HG03045 (cell line): ENCODE measurements around the gene OR10P1.
"Not testable (repeated sequence)": the region's sequence is repeated elsewhere in the genome, so short reads cannot be mapped to it uniquely, and the experiment has no call there.

ENCODE experiments used
- ATAC-seq: cut with Tn5 transposase; IDR thresholded peaks from one replicate; pipeline ENCODE4 v1.9.1; 2021; ENCODE audit warnings: mild to moderate bottlenecking, moderate library complexity; ENCODE audit not compliant: unreplicated experiment

Gene OR10P1

GRCh38 chr12:55650620-55651298, 14.1 kb downstream of the OR10P1 start:
- not testable (repeated sequence) for ATAC-seq

- no peak for ATAC-seq
Observed at GRCh38 chr12:55651299-55651683, 14.6 kb downstream of the OR10P1 start.

DNA sequence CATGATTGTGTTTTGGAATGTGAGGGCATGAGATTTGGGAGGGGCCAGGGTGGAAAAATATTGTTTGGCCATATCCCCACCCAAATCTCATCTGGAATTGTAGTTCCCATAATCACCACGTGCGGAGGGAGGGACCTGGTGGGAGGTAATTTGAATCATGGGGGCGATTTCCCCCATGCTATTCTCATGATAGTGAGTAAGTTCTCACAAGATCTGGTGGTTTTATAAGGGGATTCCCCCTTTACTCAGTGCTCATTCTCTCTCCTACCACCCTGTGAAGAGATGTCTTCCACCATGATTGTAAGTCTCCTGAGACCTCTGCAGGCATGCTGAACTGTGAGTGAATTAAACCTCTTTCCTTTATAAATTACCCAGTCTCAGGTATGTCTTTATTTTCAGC, 15.7 kb downstream of the OR10P1 start:
- ATAC-seq = no peak

GRCh38 chr12:55653031-55653430, 16.3 kb downstream of the OR10P1 start:
- ATAC-seq = no peak

- no peak for ATAC-seq
Observed at GRCh38 chr12:55654511-55655214, 18.0 kb downstream of the OR10P1 start.

- ATAC-seq = no peak
Observed at GRCh38 chr12:55657212-55657611, 20.5 kb downstream of the OR10P1 start.

- ATAC-seq = no peak
Observed at GRCh38 chr12:55658212-55658611, 21.5 kb downstream of the OR10P1 start.

- ATAC-seq = no peak
Observed at GRCh38 chr12:55658635-55659391, 22.1 kb downstream of the OR10P1 start.

DNA sequence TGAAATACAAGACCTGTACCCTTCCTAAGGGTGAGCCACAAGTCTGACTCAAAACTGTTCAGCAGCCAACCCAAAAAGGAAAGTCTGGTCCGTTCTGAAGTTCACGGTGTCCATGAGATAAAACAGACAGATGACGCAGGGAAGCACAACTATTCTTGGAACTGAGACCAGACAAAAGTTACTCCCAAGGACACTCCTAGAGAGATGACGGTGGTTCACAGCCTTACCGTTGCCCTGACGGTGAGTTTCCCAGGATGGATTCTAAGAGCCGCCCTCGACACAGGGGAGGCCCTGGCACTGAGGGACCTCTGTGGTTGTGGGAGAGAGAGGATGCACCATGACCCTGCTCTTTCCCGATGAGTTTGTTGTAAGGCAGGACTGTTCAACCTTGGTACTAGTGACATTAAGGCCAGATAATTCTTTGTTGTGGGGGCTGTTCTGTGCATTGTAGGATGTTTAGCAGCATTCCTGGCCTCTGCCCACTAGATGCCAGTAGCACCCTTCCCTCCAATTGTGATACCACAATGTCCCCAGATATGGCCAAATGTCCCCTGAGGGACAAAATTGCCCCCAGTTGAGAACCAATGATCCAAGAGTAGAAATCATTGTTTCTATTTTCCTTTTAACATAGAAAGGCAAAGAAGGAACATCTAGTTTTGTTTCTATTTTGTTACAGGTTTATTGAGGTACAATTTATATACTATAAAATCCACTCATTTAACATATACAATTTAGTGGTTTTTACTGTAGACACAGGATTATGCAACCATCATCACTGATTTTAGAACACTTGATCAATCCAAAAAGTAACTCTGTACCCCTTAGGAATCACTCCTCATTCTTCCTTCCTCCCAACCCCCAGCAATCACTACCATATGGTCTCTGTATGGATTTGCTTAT, 23.0 kb downstream of the OR10P1 start:
- no peak for ATAC-seq

- ATAC-seq = no peak
Observed at GRCh38 chr12:55663391-55663790, 26.7 kb downstream of the OR10P1 start.

DNA sequence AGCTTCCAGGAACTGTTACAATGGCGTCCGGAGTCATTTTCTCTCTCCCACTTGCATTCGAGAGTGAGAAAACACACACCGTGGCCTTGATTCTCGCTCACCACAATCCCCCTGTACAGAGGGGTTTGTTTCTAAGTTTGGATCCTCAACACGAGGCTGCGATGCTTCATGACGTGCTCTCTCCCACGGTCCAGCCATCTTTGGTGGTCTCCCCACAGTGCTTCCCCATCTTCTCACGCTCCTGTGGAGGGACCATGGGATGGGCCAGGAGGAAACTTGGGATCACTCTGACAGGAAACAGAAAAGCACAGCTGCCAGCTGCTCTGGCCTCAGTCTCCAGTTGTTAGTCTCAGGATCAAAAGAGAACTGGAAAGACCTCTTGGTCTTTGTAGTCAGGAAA, 28.1 kb downstream of the OR10P1 start:
- ATAC-seq = no peak

GRCh38 chr12:55666508-55666907, 29.8 kb downstream of the OR10P1 start:
- ATAC-seq = no peak

DNA sequence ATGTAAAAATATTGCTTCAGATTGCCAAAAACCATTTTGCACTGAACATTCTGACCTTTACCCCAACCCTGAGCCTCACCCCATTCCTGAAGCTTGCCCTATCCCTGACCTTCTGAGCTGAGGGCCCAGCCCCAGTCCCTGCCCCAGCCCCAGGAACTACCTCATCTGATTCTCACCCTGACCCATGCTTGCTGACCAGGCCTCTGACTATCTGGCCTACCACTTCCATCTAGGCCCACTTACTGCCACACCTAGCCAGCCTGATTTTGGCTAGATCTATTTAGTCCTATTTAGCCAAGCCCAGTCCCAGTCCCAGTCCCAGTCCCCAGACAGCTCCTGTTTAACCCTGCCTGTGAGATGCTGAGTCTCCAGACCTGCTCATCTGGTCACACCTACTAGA, 33.6 kb downstream of the OR10P1 start:
- ATAC-seq = no peak

- ATAC-seq = no peak
Observed at GRCh38 chr12:55671746-55672145, 35.1 kb downstream of the OR10P1 start.

DNA sequence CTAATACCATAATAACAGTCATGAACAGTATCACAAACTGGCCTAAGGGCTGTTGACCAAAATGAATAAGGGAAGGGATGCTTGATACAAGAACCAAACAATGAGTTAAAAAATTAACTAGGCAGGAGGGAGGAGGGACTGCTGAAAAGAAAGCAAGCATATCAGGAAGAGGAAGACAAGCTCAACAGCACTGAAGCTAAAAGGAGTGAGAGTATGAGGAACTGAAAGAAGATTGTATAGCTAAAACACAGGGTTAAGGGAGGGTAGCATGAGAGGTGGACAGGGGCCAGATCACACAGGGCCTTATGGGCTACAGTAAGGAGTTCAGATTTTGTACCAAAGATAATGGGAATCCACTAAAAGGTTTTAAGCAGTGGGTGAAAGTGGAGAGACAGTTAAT, 36.9 kb downstream of the OR10P1 start:
- peak; percentile 88 for ATAC-seq

GRCh38 chr12:55675666-55676065, 39.0 kb downstream of the OR10P1 start:
- ATAC-seq = no peak

GRCh38 chr12:55676707-55677106, 40.0 kb downstream of the OR10P1 start:
- ATAC-seq = no peak

GRCh38 chr12:55679691-55680090, 43.0 kb downstream of the OR10P1 start:
- ATAC-seq = no peak

GRCh38 chr12:55681142-55682077, 44.7 kb downstream of the OR10P1 start:
- ATAC-seq = no peak
